GM21367 (cell line): ENCODE results near the gene CFAP97D1.
"Not testable (repeated sequence)": the region's sequence is repeated elsewhere in the genome, so short reads cannot be mapped to it uniquely, and the experiment has no call there.

Source experiments
- ATAC-seq: cut with Tn5 transposase; IDR thresholded peaks from one replicate; pipeline ENCODE4 v1.9.1; 2021; ENCODE audit not compliant: unreplicated experiment

CFAP97D1 gene

DNA sequence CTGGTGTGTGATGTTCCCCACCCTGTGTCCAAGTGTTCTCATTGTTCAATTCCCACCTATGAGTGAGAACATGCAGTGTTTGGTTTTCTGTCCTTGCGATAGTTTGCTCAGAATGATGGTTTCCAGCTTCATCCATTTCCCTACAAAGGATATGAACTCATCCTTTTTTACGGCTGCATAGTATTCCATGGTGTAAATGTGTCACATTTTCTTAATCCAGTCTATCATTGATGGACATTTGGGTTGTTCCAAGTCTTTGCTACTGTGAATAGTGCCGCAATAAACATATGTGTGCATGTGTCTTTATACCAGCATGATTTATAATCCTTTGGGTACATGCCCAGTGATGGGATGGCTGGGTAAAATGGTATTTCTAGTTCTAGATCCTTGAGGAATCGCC, 12.4 kb downstream of the CFAP97D1 start:
- ATAC-seq, result not testable (repeated sequence)

DNA sequence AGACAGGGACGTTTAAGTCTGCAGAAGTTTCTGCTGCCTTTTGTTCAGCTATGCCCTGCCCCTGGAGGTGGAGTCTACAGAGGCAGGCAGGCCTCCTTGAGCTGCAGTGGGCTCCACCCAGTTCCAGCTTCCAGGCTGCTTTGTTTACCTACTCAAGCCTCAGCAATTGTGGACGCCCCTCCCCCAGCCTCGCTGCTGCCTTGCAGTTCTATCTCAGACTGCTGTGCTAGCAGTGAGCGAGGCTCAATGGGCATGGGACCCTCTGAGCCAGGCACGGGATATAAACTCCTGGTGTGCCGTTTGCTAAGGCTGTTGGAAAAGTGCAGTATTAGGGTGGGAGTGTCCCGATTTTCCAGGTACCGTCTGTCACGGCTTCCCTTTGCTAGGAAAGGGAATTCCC, 17.8 kb downstream of the CFAP97D1 start:
- ATAC-seq, result not testable (repeated sequence)

- no peak for ATAC-seq
Observed at GRCh38 chr17:43799047-43799446, 18.8 kb downstream of the CFAP97D1 start.

GRCh38 chr17:43800736-43801135, 20.5 kb downstream of the CFAP97D1 start:
- no peak for ATAC-seq

GRCh38 chr17:43801844-43802243, 21.6 kb downstream of the CFAP97D1 start:
- ATAC-seq, result no peak

DNA sequence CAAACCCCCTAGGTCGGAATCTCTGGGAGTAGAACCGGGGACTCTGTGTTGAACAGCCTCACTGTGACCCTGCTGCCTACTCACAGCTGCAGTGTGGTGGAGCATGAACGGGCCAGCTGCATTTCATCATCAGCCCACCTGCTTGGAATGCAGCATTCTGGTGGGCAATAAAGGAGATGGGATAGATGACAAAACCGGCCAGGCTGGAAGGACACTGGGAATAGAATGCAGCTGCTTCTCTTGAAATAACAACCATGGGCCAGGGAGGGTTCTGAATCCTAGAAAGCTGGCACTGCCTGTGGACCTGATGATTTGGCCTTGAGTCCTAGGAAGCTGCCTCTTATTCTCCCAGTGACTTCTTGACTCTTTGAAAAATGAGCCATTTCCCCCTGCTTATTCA, 23.5 kb downstream of the CFAP97D1 start:
- no peak for ATAC-seq

- ATAC-seq, result no peak
Observed at GRCh38 chr17:43805117-43805516, 24.9 kb downstream of the CFAP97D1 start.

DNA sequence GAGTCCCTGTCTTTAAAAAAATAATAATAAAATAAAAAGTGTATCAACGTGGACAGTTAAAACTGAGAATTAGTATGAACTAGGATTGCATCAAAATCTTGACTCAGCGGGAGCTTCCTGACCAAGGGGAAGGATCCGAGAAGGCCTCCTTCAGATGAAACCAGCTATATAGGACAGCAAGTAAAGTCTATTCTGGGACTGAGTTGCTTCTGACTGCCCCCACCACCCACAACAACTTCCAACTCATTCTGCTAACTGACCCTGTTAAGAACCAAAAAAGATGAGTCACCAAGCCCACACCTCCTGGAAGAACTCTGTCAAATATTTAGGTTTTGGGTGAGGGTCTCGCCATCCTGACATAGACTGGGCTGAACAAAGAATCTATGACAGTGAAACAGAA, 27.8 kb downstream of the CFAP97D1 start:
- no peak for ATAC-seq

DNA sequence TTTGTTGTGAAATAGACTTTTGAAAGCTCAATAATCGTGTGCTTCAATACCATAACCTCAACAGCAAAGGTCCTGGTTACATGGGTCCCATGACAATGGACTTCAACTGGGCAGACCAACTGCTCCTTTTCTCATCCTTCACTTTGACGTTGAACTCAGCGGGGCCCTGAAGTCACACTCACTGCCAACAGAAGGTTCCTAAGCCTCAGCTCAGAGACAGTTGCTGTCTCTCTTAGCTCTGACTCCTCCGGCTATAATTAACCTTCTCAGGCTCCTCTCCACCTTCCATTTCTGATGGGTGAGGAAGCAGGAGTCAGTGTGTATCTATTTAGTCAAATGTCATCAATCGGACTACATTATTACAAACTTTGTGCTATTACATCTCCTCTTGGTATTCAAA, 28.9 kb downstream of the CFAP97D1 start:
- ATAC-seq, result no peak

GRCh38 chr17:43810226-43810715, 30.0 kb downstream of the CFAP97D1 start:
- no peak for ATAC-seq

GRCh38 chr17:43810823-43811222, 30.6 kb downstream of the CFAP97D1 start:
- no peak for ATAC-seq

DNA sequence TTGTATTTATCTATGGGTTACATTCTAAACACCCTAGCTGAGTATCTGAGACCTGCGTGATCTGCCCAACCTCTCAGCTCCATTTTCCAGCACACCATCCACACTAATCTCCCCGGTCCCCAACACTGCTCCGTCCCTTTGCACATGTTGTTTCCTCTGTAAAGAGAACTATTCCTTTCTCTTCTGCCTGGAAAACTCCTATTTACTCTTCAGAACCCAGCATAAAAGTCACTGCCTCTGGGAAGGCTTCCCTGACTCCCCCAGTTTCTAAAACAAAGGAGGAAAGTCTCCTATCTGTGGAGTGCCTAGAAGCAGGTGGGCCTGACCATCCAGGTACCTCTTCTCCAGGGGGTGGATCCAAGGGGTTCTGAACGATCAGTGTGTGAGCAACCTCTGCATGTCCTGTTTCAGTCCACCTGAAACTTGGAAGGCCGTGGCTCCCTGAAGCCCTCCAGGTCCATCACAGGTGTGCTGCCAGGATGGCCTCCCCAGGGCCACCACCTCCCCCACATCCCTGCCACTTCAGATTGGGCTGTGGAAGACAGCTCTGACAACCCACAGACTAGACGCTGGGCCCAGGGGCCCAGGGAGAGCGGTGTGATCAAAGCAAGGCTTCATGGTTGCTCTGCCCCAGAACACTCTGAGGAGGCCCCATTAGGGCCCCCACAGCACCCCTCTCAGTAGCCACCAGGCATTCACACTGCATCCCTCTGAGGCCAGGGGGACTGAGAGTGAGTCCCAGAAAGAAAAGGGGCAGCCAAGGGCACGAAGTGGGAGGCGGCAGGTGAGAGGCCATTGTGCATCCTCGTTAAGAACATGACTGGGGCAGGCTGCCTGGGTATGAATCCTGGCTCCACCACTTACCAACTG, 32.4 kb downstream of the CFAP97D1 start:
- no peak for ATAC-seq

DNA sequence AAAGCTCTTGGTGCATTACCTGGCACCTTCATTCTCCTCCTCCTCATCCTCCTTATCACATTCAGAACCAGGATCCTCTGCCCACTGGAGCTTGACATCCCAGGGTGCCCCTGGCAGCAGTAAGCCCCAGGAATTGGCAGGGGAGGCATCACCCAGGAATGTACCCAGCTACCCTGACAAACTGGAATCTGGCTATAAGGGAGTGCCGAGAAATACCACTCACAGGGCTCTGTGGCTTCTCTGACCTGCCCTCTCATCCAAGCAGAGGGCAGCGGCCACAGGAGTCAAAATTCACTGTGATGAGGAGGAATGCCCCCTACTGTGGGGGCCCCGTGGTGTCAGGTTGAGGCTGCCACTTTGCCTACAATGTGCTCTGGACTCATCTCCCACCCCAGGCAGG, 33.2 kb downstream of the CFAP97D1 start:
- ATAC-seq, result no peak

DNA sequence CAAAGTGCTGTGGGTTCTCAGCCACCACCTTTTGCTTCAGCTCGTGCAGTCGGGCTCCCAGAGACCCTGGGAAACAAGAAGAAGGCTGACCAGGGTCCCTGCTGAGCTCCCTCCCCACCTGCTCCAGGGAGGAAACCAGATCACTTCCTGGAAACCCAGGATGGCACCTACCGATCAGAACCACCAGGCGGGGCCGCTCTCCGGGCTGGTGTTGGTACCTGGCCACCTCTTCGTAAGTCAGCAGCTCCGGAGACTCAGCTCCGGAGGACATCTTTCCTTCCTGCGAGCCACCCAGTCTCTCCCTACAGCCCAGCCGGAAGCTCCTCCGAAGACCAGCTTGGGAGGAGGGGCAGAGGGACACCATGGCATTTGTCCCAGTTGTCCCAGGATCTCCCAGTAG, 33.8 kb downstream of the CFAP97D1 start:
- no peak for ATAC-seq

DNA sequence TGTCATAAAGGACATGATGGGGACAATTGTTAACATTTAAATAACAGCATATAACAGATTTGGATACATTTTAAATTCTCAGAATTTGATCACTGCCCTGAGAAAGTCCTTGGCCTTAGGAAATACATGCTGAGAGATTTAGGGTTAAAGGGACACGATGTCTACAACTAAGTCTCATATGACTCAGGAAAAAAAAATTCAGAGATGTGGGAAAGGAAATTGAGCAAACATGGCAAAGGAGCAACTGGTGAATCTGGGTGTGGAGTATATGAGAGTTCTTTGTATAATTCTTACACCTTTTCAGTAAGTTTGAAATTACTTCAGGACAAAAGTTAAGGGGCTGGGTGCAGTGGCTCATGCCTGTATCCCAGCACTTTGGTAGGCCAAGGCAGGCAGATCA, 34.5 kb downstream of the CFAP97D1 start:
- no peak for ATAC-seq

DNA sequence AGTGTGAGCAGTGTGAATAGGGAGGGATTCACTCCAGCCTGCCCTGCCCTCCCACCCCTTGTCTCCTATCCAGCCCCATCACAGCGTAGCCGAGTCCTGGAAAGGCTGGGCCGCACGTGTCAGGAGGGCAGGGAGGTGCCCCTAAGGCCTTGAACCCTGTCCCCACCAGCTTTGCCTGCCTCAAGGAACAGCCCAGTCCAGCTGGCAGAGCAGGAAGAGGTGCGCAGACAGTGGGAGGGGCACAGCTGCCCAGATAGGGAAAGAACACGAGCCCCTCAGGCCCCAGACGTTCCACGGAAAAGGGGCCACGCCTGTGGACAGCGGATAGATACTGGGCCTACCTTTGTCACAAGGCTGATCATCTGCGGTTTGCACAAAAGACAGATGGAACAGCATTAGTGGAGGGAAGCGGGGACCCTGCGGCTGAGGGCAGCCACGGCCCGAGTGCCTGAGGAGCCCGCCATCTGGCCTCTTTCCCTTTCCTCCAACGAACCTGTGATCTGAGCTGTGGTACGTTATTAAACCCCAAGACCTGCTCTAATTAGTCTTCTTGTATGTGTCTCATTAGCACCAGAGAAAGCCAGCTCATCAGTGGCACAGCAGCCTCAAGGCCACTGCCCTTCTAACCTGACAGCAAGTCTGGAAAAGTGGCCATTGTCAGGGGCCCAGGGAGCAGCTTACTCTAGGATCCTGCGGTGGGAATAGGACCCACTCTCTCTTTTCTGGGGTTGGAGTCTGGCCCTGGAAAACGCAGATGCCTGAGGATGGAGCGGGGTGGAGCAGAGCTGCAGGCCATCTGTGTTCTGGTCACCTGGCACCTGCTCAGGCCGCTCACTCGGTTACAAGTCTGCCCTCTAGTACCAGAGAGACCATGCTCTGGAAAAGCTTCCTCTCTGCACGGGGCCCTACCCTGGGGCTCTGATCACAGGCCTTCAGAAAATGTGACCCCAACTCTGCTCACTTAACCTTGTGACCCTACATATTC, 36.4 kb downstream of the CFAP97D1 start:
- no peak for ATAC-seq

DNA sequence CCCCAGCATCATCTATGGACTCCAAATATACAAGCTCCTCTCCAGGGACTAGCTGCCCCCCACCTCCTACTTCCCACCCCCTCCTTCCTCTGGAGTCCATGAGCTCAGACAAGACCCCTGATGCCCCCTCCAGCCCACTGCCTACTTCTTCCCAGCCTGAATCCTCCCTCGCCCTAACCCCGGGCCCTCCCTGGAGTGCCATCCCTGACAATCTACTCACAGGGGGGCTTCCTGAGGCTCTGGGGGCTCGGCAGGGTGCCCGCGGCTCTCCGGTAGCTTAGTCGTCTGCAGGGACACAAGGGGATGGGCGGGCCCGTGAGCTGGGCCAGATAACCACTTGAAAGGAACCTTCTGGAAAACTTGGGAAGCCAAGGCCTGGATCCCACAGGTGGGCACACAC, 37.6 kb downstream of the CFAP97D1 start:
- ATAC-seq, result no peak

DNA sequence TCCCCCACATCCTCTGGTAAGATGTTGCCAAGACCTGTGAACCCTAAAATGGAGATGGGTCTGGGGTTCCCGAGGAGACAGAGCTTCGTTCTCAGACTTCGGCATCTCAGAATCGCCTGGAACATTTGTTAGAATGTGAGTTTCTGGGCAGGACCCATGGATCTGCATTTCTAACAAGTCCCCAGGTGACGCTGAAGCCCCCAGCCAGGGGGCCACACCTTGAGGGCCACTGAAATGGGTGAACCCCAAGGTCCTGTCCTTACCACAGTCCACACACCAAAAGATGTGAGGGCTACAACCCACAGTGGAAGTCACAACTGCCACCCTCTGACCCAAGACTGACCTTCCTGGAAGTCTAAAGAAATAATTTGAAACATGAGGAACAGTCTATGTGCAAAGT, 38.7 kb downstream of the CFAP97D1 start:
- no peak for ATAC-seq

DNA sequence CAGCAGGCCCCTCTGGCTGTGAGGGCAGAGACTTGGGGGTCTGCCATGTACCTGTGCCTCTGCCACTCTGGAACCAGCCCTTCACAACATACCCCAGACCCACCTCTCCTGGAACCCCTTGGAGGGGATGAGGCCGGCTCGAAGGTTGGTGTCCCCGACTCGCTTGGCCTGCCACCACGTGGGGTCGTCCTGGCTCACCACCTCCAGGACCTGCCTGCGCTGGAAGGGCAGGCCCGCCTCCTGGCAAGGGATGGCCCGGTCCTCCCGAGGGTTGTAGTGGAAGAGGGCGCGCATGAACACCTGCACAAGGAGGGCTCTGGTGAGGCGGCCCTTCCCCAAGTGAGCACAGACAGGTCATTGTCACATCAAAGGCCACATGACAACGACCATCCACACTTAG, 40.5 kb downstream of the CFAP97D1 start:
- no peak for ATAC-seq

DNA sequence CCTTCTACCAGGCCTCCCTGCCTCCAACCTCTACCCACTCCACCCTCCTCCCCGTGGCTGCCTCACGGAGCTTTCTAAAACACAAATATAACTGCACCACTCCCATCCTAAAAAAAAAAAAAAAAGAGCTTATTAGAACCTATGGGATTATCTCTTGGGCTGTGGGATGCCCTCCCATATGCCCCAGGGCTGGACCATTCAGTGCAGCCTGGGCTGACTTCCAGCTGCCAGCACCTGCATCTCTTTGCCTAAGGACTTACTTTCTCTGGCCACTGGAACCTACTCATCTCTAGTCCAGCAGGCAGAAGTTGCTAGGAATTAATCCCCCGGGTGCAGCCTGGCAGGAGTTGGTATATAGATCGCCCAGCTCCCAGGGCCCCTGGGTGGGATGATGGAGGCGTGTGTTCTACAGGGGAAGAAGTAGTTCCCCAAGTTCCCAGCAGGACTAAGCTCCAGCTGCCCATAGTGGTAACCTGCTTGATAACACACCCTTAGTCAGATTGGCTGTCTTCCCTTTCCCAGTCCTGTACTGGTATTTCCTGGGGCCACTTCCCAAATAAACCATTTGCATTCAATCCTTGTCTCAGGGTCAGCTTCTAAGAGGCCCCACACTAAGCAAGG, 42.4 kb downstream of the CFAP97D1 start:
- ATAC-seq, result no peak
